Measurements from ENCODE around the gene SP5.
"Not testable (repeated sequence)": the region's sequence is repeated elsewhere in the genome, so short reads cannot be mapped to it uniquely, and the experiment has no call there.

SP5 gene
- 0 reads per million in 4 experiments for total RNA-seq

GRCh38 chr2:170715062-170715931 lies at the start of gene SP5:
Gene SP5 (plus strand): TSS chr2:170715337. CDS start chr2:170715513, 176 bp downstream.
- DNase-seq = peak; percentile 28

- no peak for DNase-seq
Measured at GRCh38 chr2:170665743-170666142, 49.4 kb upstream of the SP5 start.

GRCh38 chr2:170669909-170670308 lies 45.2 kb upstream of the SP5 start:
- no peak for DNase-seq

- DNase-seq = no peak
Measured at GRCh38 chr2:170670651-170671050, 44.5 kb upstream of the SP5 start.

- DNase-seq = no peak
Measured at GRCh38 chr2:170671079-170671478, 44.1 kb upstream of the SP5 start.

- DNase-seq = not testable (repeated sequence)
Measured at GRCh38 chr2:170674282-170674681, 40.9 kb upstream of the SP5 start.

GRCh38 chr2:170675701-170676100 lies 39.4 kb upstream of the SP5 start:
- DNase-seq = no peak

GRCh38 chr2:170679607-170680079 lies 35.5 kb upstream of the SP5 start:
- DNase-seq = no peak

GRCh38 chr2:170680172-170680941 lies 34.8 kb upstream of the SP5 start:
- no peak for DNase-seq

- no peak for DNase-seq
Measured at GRCh38 chr2:170681311-170681710, 33.8 kb upstream of the SP5 start.

- DNase-seq = no peak
Measured at GRCh38 chr2:170685591-170685990, 29.5 kb upstream of the SP5 start.

GRCh38 chr2:170689481-170689880 lies 25.7 kb upstream of the SP5 start:
- no peak for DNase-seq

- no peak for DNase-seq
Measured at GRCh38 chr2:170690640-170691039, 24.5 kb upstream of the SP5 start.

- no peak for DNase-seq
Measured at GRCh38 chr2:170694316-170694715, 20.8 kb upstream of the SP5 start.

GRCh38 chr2:170695521-170696410 lies 19.4 kb upstream of the SP5 start:
- DNase-seq = no peak

- no peak for DNase-seq
Measured at GRCh38 chr2:170696948-170697347, 18.2 kb upstream of the SP5 start.

GRCh38 chr2:170701011-170701410 lies 14.1 kb upstream of the SP5 start:
- DNase-seq = no peak

GRCh38 chr2:170703776-170704476 lies 11.2 kb upstream of the SP5 start:
- no peak for DNase-seq

GRCh38 chr2:170707821-170708795 lies 7.0 kb upstream of the SP5 start:
- DNase-seq = no peak

GRCh38 chr2:170710609-170710979 lies 4.5 kb upstream of the SP5 start:
- DNase-seq = no peak
